OCI-LY7 (cell line): ENCODE measurements around the gene DDX23. TPM values are rescaled to one million over a fixed set of nuclear protein-coding genes. Genes with fewer than 3 reads are reported as not detected.

ENCODE experiments used
- BruUV-seq: library from RNA; stranded (reverse); fragments of 400-500 nt; replicated peaks from 2 replicates; lab custom pipeline; 2021; lab: Mats Ljungman, UMichigan
- CTCF ChIA-PET: fragments of 300-600 bp; sonication (Branson Sonifier 250); formaldehyde crosslinking; loops from one replicate; lab custom pipeline; 2022; ENCODE audit warnings: antibody characterized with exemption; ENCODE audit not compliant: unreplicated experiment; lab: Charles Lee
- POLR2A ChIA-PET: fragments of 300-600 bp; sonication (Branson Sonifier 250); formaldehyde crosslinking; loops from one replicate; lab custom pipeline; 2022; ENCODE audit warnings: antibody characterized with exemption; lab: Charles Lee
- DNase-seq: peaks from one replicate; pipeline ENCODE4 v3.0.0-alpha.2; 2015; ENCODE audit warnings: low spot score
- H2AFZ ChIP-seq: fragments of 200-600 bp; sonication (generic), shearing (Covaris generic); 2 replicates; pipeline ENCODE4 v1.6.1; 2014; ENCODE audit warnings: mild to moderate bottlenecking, antibody characterized with exemption, low read length, moderate library complexity
- H3K27ac ChIP-seq: fragments of 200-600 bp; sonication (generic); 2 replicates; pipeline ENCODE4 v1.5.1; 2014; ENCODE audit warnings: mixed run types, low read depth, mild to moderate bottlenecking, moderate library complexity, low read length, inconsistent platforms; ENCODE audit not compliant: poor library complexity, severe bottlenecking
- H3K36me3 ChIP-seq: fragments of 200-600 bp; sonication (generic); 2 replicates; pipeline ENCODE4 v1.6.1; 2014; ENCODE audit warnings: mild to moderate bottlenecking, antibody characterized with exemption, low read length, moderate library complexity, mixed read lengths; ENCODE audit not compliant: insufficient read depth
- H3K4me1 ChIP-seq: fragments of 200-600 bp; sonication (generic); 2 replicates; pipeline ENCODE4 v1.5.1; 2014; ENCODE audit warnings: mild to moderate bottlenecking, low read length; ENCODE audit not compliant: insufficient read depth, poor library complexity, severe bottlenecking
- H3K4me2 ChIP-seq: fragments of 200-600 bp; sonication (generic); 2 replicates; pipeline ENCODE4 v1.6.1; 2014; ENCODE audit warnings: mild to moderate bottlenecking, low read length
- H3K4me3 ChIP-seq: fragments of 200-600 bp; sonication (generic); 2 replicates; pipeline ENCODE4 v1.5.1; 2014; ENCODE audit warnings: mild to moderate bottlenecking, low read depth, low read length; ENCODE audit not compliant: poor library complexity, severe bottlenecking
- H3K79me2 ChIP-seq: fragments of 200-600 bp; sonication (generic); 2 replicates; pipeline ENCODE4 v1.6.1; 2016; ENCODE audit warnings: low read depth, mild to moderate bottlenecking, low read length, moderate library complexity, mixed read lengths; ENCODE audit not compliant: insufficient read depth
- H3K9me2 ChIP-seq: fragments of 200-600 bp; sonication (generic); 2 replicates; pipeline ENCODE4 v1.6.1; 2016; ENCODE audit warnings: mild to moderate bottlenecking, low read length, mixed read lengths; ENCODE audit not compliant: insufficient read depth
- H3K9me3 ChIP-seq: fragments of 200-600 bp; sonication (generic); 2 replicates; pipeline ENCODE4 v1.6.1; 2014; ENCODE audit warnings: mild to moderate bottlenecking, mixed run types, low read length, mixed read lengths
- H4K20me1 ChIP-seq: fragments of 200-600 bp; sonication (generic); 2 replicates; pipeline ENCODE4 v1.6.1; 2014; ENCODE audit warnings: mild to moderate bottlenecking, antibody characterized with exemption, low read length, moderate library complexity, mixed read lengths; ENCODE audit not compliant: insufficient read depth
- EZH2phosphoT487 ChIP-seq: fragments of 200-600 bp; sonication (generic); IDR thresholded peaks from 2 replicates; pipeline ENCODE4 v1.6.1; 2018; ENCODE audit warnings: low read depth, borderline replicate concordance, mild to moderate bottlenecking, mixed run types, antibody characterized with exemption, low read length, moderate library complexity, mixed read lengths
- intact Hi-C: fragments of 100-400 bp; cut with micrococcal nuclease; formaldehyde crosslinking; loops from one replicate; pipeline ENCODE4 v1.10.0; 2022; ENCODE audit not compliant: unreplicated experiment
- total RNA-seq, 2 experiments: library from RNA; depleted of rRNA in 1 of 2; stranded (reverse); fragments of >200 nt in 1 of 2; shearing (Covaris generic) in 1 of 2; gene quantifications; 2 replicates each; pipeline ENCODE4 v1.2.3, GENCODE V29; 2014 to 2022
- TF ChIP-seq, protein P1 (sequence below): fragments of 200-600 bp; sonication (generic); conservative IDR thresholded peaks from 2 replicates; pipeline ENCODE4 v1.5.1; 2014; ENCODE audit warnings: mild to moderate bottlenecking, antibody characterized with exemption, low read length, moderate library complexity, mixed read lengths

The DDX23 gene
- total RNA-seq, 2 experiments from 2014 or later = 91.1 to 119 TPM

DNA sequence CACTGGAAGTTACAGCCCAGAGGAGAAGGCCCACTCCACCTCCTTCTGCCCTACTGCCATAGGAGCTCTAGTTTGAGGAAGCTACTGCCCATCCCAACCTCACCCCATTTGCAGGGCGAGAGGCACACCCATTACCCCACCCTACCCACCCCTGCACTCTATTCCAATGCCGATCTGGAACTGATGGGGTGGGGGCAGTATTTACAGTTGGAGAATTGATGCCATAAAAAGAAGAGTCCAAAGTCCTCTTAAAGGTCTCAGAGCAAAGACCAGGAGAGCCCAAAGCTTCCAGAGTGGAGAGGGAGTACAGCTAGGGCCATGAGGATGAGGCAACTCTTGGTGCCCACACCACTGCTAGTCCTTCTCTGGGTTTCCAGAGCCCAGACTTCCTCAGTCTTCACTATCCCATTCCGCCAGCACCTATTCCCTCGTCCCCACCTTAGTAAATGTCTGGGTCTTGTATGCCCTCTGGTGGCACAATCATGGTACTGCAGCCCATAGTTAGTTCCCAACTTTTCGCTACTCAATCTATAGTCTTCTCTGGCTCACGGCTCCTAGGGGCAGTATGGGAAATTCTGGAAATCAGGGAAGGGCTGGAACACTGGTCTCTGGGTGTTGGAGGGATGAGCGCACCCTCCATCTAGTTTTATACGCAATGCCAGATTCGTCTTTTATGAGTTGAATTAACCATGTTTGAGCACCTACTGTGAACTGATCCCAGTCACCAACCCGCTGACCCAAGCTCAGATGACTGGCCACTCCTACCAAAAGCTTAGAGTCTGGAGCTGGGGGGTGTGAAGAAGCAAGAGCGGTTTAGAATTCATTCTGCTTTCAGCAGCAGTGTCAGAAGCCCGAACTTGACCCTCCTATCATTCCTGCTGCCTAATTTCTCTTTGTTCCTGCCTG, 56.2 kb downstream of the DDX23 start:
- no peaks in the 10 kb centered on the region for H3K9me3 ChIP-seq
- intact Hi-C loops = loop anchor here (1.0 to 5.0 kb wide), 2 partner anchors 43 to 254 kb away; no protein-coding TSS in a partner anchor
- POLR2A ChIA-PET = no interaction called here
- H3K4me3 ChIP-seq = no peak overlapping the region
- no peaks in the 10 kb centered on the region for H3K9me2 ChIP-seq
- H3K79me2 ChIP-seq = no peaks in the 10 kb centered on the region
- H4K20me1 ChIP-seq = no peaks in the 10 kb centered on the region
- H3K4me2 ChIP-seq = no peak overlapping the region
- no peaks in the 10 kb centered on the region for H3K4me1 ChIP-seq
- TF ChIP-seq EZH2phosphoT487 = no peak
- TF ChIP-seq, protein P1, sequence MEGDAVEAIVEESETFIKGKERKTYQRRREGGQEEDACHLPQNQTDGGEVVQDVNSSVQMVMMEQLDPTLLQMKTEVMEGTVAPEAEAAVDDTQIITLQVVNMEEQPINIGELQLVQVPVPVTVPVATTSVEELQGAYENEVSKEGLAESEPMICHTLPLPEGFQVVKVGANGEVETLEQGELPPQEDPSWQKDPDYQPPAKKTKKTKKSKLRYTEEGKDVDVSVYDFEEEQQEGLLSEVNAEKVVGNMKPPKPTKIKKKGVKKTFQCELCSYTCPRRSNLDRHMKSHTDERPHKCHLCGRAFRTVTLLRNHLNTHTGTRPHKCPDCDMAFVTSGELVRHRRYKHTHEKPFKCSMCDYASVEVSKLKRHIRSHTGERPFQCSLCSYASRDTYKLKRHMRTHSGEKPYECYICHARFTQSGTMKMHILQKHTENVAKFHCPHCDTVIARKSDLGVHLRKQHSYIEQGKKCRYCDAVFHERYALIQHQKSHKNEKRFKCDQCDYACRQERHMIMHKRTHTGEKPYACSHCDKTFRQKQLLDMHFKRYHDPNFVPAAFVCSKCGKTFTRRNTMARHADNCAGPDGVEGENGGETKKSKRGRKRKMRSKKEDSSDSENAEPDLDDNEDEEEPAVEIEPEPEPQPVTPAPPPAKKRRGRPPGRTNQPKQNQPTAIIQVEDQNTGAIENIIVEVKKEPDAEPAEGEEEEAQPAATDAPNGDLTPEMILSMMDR = peak; percentile 95
- no peak overlapping the region for H2AFZ ChIP-seq
- H3K27ac ChIP-seq = no peak overlapping the region
- CTCF ChIA-PET = interaction anchor here (0.6 to 1.6 kb wide), 6 partner anchors 20 to 177 kb away, joined by 3 to 7 read pairs (median 5); no protein-coding TSS in a partner anchor
- DNase-seq = peak; percentile 55
- no peaks in the 10 kb centered on the region for H3K36me3 ChIP-seq
- no TSS peak for BruUV-seq

DNA sequence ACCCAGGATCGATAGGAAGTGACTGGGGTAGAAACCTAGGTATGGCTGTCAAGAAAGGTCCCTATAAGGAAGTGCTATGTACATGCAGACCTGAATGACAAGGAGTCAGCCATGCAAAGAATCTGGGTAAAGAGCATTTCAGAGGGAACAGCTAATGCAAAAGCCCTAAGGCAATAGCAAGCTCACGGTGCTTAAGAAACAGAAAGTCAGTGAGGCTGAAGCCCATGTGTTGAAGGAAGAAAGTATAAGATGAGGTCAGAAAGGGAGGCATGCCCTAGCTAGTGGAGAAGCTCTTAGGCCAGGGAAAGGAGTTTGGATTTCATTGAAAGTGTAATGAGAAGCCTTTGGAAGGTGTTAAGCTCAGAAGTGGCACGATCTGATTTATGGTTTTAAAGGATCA, 57.1 kb downstream of the DDX23 start:
- no peaks in the 10 kb centered on the region for H3K36me3 ChIP-seq
- no peak overlapping the region for H3K27ac ChIP-seq
- no TSS peak for BruUV-seq
- H3K9me2 ChIP-seq = no peaks in the 10 kb centered on the region
- CTCF ChIA-PET = interaction anchor here (1.1 to 1.3 kb wide), 4 partner anchors 20 to 48 kb away, joined by 4 to 7 read pairs (median 5); no protein-coding TSS in a partner anchor
- H3K4me2 ChIP-seq = no peak overlapping the region
- no peak overlapping the region for H3K4me3 ChIP-seq
- DNase-seq = no peak
- no peaks in the 10 kb centered on the region for H4K20me1 ChIP-seq
- no peaks in the 10 kb centered on the region for H3K9me3 ChIP-seq
- H2AFZ ChIP-seq = no peak overlapping the region
- POLR2A ChIA-PET = interaction anchor here (0.5 to 1.0 kb wide), 2 partner anchors 39 to 325 kb away, joined by 3 to 4 read pairs; no protein-coding TSS in a partner anchor
- H3K4me1 ChIP-seq = no peaks in the 10 kb centered on the region
- intact Hi-C loops = loop anchor here (1.0 to 5.0 kb wide), 2 partner anchors 42 to 253 kb away; no protein-coding TSS in a partner anchor
- no peaks in the 10 kb centered on the region for H3K79me2 ChIP-seq
- TF ChIP-seq EZH2phosphoT487 = no peak

- Histone ChIP-seq H3K9me3 (no peaks in the 10 kb centered on the region), H3K79me2 (no peaks in the 10 kb centered on the region), H3K4me2 (no peak overlapping the region), H3K9me2 (no peaks in the 10 kb centered on the region), H3K36me3 (no peaks in the 10 kb centered on the region), H3K27ac (no peak overlapping the region), H2AFZ (no peak overlapping the region), H4K20me1 (no peaks in the 10 kb centered on the region), H3K4me3 (no peak overlapping the region), H3K4me1 (no peaks in the 10 kb centered on the region)
- TF ChIP-seq EZH2phosphoT487 = no peak
- TF ChIP-seq, protein P1 = no peak
- intact Hi-C loops = no loop called here
- POLR2A ChIA-PET = no interaction called here
- BruUV-seq = no TSS peak
- CTCF ChIA-PET = no interaction called here
- DNase-seq = no peak
Observed at GRCh38 chr12:48793696-48794095, 58.3 kb downstream of the DDX23 start.
